ENCODE results near the gene TSHZ1. TPM values are rescaled to one million over a fixed set of nuclear protein-coding genes. Genes with fewer than 3 reads are reported as not detected.

The TSHZ1 gene
- total and polyA plus RNA-seq, 4 donors, result 4.2 to 6.6 (median 5.6) TPM

DNA sequence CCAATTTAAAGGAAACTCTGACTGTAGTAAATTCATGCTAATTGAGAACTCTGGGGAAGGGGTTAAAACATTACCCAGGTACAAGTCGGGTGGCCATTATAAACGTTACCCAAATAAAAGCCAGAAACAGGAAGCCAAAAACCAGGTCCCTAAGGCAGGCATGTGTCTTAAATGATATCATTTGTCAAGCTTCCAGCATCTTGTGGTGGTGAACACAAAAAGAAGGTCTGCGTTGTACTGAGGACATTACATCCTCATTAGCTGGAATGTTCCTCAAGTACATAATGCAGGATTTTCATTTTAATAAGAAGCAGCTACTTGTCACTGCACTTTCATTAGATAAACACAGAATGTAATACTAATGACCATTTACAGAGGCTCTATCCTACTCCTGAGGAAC lies 12.6 kb upstream of the TSHZ1 start:
- 32% methylated on average over 3 of the region's 3 CpGs for WGBS
- peaks cover 0 to 18% (median 4%) of the 10 kb centered on the region in 4 donors for H3K36me3 ChIP-seq (ENCODE audit: control insufficient read depth in 4 of 4, insufficient read depth in 3 of 4, low read depth in 1 of 4, low read length in 3 of 4)
- no peak overlapping the region for H3K4me3 ChIP-seq (ENCODE audit: low read depth in 1 of 3, low read length in 3 of 3)
- no peaks in the 10 kb centered on the region for H3K27me3 ChIP-seq (ENCODE audit: control insufficient read depth in 4 of 4, insufficient read depth in 4 of 4, low read length in 3 of 4)
- DNase-seq (ENCODE audit: low spot score), result no peak
- no peak overlapping the region for H3K27ac ChIP-seq (ENCODE audit: low read depth in 1 of 2, low read length in 2 of 2)
- no peaks in the 10 kb centered on the region for H3K9me3 ChIP-seq (ENCODE audit: control insufficient read depth in 4 of 4, low read length in 3 of 4)
- TF ChIP-seq HNF4G (IDR thresholded peaks at IDR 0.05) (no peak), TAF1 (conservative IDR thresholded peaks at IDR 0.05) (no peak), YY1 (IDR thresholded peaks at IDR 0.05) (no peak), RAD21 (IDR thresholded peaks at IDR 0.05) (no peak), FOXA1 (IDR thresholded peaks at IDR 0.05) (no peak)
- TF ChIP-seq, protein P1, sequence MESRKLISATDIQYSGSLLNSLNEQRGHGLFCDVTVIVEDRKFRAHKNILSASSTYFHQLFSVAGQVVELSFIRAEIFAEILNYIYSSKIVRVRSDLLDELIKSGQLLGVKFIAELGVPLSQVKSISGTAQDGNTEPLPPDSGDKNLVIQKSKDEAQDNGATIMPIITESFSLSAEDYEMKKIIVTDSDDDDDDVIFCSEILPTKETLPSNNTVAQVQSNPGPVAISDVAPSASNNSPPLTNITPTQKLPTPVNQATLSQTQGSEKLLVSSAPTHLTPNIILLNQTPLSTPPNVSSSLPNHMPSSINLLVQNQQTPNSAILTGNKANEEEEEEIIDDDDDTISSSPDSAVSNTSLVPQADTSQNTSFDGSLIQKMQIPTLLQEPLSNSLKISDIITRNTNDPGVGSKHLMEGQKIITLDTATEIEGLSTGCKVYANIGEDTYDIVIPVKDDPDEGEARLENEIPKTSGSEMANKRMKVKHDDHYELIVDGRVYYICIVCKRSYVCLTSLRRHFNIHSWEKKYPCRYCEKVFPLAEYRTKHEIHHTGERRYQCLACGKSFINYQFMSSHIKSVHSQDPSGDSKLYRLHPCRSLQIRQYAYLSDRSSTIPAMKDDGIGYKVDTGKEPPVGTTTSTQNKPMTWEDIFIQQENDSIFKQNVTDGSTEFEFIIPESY (IDR thresholded peaks at IDR 0.05), result no peak
- TF ChIP-seq, protein P2, sequence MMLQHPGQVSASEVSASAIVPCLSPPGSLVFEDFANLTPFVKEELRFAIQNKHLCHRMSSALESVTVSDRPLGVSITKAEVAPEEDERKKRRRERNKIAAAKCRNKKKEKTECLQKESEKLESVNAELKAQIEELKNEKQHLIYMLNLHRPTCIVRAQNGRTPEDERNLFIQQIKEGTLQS (IDR thresholded peaks at IDR 0.05), result no peak
- TF ChIP-seq, protein P3, sequence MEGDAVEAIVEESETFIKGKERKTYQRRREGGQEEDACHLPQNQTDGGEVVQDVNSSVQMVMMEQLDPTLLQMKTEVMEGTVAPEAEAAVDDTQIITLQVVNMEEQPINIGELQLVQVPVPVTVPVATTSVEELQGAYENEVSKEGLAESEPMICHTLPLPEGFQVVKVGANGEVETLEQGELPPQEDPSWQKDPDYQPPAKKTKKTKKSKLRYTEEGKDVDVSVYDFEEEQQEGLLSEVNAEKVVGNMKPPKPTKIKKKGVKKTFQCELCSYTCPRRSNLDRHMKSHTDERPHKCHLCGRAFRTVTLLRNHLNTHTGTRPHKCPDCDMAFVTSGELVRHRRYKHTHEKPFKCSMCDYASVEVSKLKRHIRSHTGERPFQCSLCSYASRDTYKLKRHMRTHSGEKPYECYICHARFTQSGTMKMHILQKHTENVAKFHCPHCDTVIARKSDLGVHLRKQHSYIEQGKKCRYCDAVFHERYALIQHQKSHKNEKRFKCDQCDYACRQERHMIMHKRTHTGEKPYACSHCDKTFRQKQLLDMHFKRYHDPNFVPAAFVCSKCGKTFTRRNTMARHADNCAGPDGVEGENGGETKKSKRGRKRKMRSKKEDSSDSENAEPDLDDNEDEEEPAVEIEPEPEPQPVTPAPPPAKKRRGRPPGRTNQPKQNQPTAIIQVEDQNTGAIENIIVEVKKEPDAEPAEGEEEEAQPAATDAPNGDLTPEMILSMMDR (IDR thresholded peaks at IDR 0.05; ENCODE audit: low read depth, low read length, missing input control), result no peak
- H3K4me1 ChIP-seq (ENCODE audit: control insufficient read depth in 4 of 4, insufficient read depth in 4 of 4, low read length in 3 of 4), result no peaks in the 10 kb centered on the region
- no peak overlapping the region for H3K9ac ChIP-seq (ENCODE audit: low read depth in 1 of 2, low read length in 2 of 2)

DNA sequence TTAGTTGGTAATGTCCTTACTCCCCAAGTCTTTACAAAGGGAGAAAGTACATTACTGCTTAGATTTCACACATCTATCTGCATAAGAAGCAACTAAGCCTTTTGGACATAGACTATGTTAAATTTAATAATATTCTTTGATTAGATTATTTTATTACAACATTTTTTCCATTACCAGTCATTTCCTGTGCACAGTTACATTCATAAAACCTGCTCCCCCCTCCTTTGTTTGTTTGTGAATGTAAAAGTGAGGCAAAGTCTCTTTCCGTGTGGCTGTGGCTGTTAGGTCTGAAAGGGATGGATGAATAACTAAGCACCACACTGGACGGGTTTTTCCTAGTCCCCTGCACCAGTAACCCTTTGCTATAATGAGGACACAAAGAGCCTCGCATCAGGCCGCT lies 11.3 kb upstream of the TSHZ1 start:
- Histone ChIP-seq H3K4me3 (ENCODE audit: low read depth in 1 of 3, low read length in 3 of 3) (no peak overlapping the region), H3K4me1 (ENCODE audit: control insufficient read depth in 4 of 4, insufficient read depth in 4 of 4, low read length in 3 of 4) (peaks cover 0 to 7% (median 5%) of the 10 kb centered on the region in 4 donors), H3K36me3 (ENCODE audit: control insufficient read depth in 4 of 4, insufficient read depth in 3 of 4, low read depth in 1 of 4, low read length in 3 of 4) (peaks cover 0 to 18% (median 4%) of the 10 kb centered on the region in 4 donors), H3K27me3 (ENCODE audit: control insufficient read depth in 4 of 4, insufficient read depth in 4 of 4, low read length in 3 of 4) (no peaks in the 10 kb centered on the region), H3K27ac (ENCODE audit: low read depth in 1 of 2, low read length in 2 of 2) (no peak overlapping the region), H3K9me3 (ENCODE audit: control insufficient read depth in 4 of 4, low read length in 3 of 4) (no peaks in the 10 kb centered on the region), H3K9ac (ENCODE audit: low read depth in 1 of 2, low read length in 2 of 2) (no peak overlapping the region)
- no peak for TF ChIP-seq HNF4G (IDR thresholded peaks at IDR 0.05)
- TF ChIP-seq JUND (IDR thresholded peaks at IDR 0.05), result no peak
- TF ChIP-seq RXRA (IDR thresholded peaks at IDR 0.05), result no peak
- TF ChIP-seq, protein P4, sequence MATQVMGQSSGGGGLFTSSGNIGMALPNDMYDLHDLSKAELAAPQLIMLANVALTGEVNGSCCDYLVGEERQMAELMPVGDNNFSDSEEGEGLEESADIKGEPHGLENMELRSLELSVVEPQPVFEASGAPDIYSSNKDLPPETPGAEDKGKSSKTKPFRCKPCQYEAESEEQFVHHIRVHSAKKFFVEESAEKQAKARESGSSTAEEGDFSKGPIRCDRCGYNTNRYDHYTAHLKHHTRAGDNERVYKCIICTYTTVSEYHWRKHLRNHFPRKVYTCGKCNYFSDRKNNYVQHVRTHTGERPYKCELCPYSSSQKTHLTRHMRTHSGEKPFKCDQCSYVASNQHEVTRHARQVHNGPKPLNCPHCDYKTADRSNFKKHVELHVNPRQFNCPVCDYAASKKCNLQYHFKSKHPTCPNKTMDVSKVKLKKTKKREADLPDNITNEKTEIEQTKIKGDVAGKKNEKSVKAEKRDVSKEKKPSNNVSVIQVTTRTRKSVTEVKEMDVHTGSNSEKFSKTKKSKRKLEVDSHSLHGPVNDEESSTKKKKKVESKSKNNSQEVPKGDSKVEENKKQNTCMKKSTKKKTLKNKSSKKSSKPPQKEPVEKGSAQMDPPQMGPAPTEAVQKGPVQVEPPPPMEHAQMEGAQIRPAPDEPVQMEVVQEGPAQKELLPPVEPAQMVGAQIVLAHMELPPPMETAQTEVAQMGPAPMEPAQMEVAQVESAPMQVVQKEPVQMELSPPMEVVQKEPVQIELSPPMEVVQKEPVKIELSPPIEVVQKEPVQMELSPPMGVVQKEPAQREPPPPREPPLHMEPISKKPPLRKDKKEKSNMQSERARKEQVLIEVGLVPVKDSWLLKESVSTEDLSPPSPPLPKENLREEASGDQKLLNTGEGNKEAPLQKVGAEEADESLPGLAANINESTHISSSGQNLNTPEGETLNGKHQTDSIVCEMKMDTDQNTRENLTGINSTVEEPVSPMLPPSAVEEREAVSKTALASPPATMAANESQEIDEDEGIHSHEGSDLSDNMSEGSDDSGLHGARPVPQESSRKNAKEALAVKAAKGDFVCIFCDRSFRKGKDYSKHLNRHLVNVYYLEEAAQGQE (IDR thresholded peaks at IDR 0.05), result no peak
- TF ChIP-seq FOXA1 (IDR thresholded peaks at IDR 0.05), result no peak
- TF ChIP-seq NR2F2 (IDR thresholded peaks at IDR 0.05), result no peak
- TF ChIP-seq HNF4A (conservative IDR thresholded peaks at IDR 0.05), result no peak
- TF ChIP-seq EGR1 (IDR thresholded peaks at IDR 0.05; ENCODE audit: low read depth in 2 of 2), result no peak
- no peak for TF ChIP-seq YY1 (IDR thresholded peaks at IDR 0.05)
- TF ChIP-seq, protein P1 (IDR thresholded peaks at IDR 0.05), result no peak
- TF ChIP-seq, protein P3 (IDR thresholded peaks at IDR 0.05; ENCODE audit: low read depth, low read length, missing input control), result no peak
- TF ChIP-seq, protein P5, sequence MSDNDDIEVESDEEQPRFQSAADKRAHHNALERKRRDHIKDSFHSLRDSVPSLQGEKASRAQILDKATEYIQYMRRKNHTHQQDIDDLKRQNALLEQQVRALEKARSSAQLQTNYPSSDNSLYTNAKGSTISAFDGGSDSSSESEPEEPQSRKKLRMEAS (IDR thresholded peaks at IDR 0.05), result no peak
- TF ChIP-seq, protein P2 (IDR thresholded peaks at IDR 0.05), result no peak
- no peak for TF ChIP-seq SP1 (IDR thresholded peaks at IDR 0.05)
- TF ChIP-seq FOXA2 (IDR thresholded peaks at IDR 0.05), result no peak
- no peak for DNase-seq (ENCODE audit: low spot score)
- 79% methylated on average over 4 of the region's 4 CpGs for WGBS
